ENCODE measurements around the gene TLNRD1. TPM values are rescaled to one million over a fixed set of nuclear protein-coding genes. Genes with fewer than 3 reads are reported as not detected.

Gene TLNRD1
- total RNA-seq, 1 experiment from 2014 or later = 31.8 TPM

DNA sequence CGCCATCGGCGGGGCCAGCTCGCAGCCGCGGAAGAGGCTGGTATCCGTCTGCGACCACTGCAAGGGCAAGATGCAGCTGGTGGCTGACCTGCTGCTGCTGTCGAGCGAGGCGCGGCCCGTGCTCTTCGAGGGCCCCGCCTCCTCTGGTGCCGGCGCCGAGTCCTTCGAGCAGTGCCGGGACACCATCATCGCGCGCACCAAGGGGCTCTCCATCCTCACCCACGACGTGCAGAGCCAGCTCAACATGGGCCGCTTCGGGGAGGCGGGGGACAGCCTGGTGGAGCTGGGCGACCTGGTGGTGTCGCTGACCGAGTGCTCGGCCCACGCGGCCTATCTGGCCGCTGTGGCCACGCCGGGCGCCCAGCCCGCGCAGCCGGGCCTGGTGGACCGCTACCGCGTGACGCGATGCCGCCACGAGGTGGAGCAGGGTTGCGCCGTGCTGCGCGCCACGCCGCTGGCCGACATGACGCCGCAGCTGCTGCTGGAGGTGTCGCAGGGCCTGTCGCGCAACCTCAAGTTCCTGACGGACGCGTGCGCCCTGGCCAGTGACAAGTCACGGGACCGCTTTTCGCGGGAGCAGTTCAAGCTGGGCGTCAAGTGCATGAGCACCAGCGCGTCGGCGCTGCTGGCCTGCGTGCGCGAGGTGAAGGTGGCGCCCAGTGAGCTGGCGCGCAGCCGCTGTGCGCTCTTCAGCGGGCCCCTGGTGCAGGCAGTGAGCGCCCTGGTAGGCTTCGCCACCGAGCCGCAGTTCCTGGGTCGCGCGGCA is 1.8 kb downstream of the TLNRD1 start:
- no TSS peak for BruUV-seq (replicated peaks)
- Mint-ChIP-seq H3K4me3 (ENCODE audit: low read depth, unreplicated experiment) (peak overlapping the region; percentile 93), H3K27ac (ENCODE audit: unreplicated experiment) (no peak overlapping the region), H3K27me3 (ENCODE audit: unreplicated experiment) (no peaks in the 10 kb centered on the region), H3K36me3 (ENCODE audit: insufficient read depth, unreplicated experiment) (peaks cover 61% of the 10 kb centered on the region), H3K4me1 (ENCODE audit: low read depth, unreplicated experiment) (peaks cover 26% of the 10 kb centered on the region), H3K9me3 (ENCODE audit: low read depth, unreplicated experiment) (no peaks in the 10 kb centered on the region)
- peak; percentile 31 for DNase-seq
- CTCF ChIA-PET = interaction anchor here (0.7 to 1.5 kb wide), 2 partner anchors 13 to 264 kb away, joined by 3 to 6 read pairs; no protein-coding TSS in a partner anchor
- intact Hi-C loops (cut with micrococcal nuclease; ENCODE audit: unreplicated experiment) = loop anchor here (5.0 kb wide), 1 partner anchor 265 kb away; no protein-coding TSS in a partner anchor
- TF ChIP-seq, protein P1, sequence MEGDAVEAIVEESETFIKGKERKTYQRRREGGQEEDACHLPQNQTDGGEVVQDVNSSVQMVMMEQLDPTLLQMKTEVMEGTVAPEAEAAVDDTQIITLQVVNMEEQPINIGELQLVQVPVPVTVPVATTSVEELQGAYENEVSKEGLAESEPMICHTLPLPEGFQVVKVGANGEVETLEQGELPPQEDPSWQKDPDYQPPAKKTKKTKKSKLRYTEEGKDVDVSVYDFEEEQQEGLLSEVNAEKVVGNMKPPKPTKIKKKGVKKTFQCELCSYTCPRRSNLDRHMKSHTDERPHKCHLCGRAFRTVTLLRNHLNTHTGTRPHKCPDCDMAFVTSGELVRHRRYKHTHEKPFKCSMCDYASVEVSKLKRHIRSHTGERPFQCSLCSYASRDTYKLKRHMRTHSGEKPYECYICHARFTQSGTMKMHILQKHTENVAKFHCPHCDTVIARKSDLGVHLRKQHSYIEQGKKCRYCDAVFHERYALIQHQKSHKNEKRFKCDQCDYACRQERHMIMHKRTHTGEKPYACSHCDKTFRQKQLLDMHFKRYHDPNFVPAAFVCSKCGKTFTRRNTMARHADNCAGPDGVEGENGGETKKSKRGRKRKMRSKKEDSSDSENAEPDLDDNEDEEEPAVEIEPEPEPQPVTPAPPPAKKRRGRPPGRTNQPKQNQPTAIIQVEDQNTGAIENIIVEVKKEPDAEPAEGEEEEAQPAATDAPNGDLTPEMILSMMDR (IDR thresholded peaks at IDR 0.05; ENCODE audit: unreplicated experiment) = no peak

DNA sequence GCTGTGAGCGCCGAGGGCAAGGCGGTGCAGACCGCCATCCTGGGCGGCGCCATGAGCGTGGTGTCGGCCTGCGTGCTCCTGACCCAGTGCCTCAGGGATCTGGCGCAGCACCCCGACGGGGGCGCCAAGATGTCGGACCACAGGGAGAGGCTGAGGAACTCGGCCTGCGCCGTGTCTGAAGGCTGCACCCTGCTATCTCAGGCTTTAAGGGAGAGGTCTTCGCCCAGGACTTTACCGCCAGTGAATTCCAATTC is 2.3 kb downstream of the TLNRD1 start:
- peaks cover 61% of the 10 kb centered on the region for H3K36me3 Mint-ChIP-seq (ENCODE audit: insufficient read depth, unreplicated experiment)
- H3K4me1 Mint-ChIP-seq (ENCODE audit: low read depth, unreplicated experiment) = peaks cover 26% of the 10 kb centered on the region
- CTCF ChIA-PET = no interaction called here
- no TSS peak for BruUV-seq (replicated peaks)
- peak overlapping the region; percentile 93 for H3K4me3 Mint-ChIP-seq (ENCODE audit: low read depth, unreplicated experiment)
- no peak overlapping the region for H3K27ac Mint-ChIP-seq (ENCODE audit: unreplicated experiment)
- H3K27me3 Mint-ChIP-seq (ENCODE audit: unreplicated experiment) = no peaks in the 10 kb centered on the region
- no peak for DNase-seq
- TF ChIP-seq, protein P1 (IDR thresholded peaks at IDR 0.05; ENCODE audit: unreplicated experiment) = no peak
- intact Hi-C loops (cut with micrococcal nuclease; ENCODE audit: unreplicated experiment) = loop anchor here (5.0 kb wide), 1 partner anchor 264 kb away; no protein-coding TSS in a partner anchor
- no peaks in the 10 kb centered on the region for H3K9me3 Mint-ChIP-seq (ENCODE audit: low read depth, unreplicated experiment)

GRCh38 chr15:81006124-81006523 is 5.4 kb downstream of the TLNRD1 start:
- Mint-ChIP-seq H3K4me1 (ENCODE audit: low read depth, unreplicated experiment) (peaks cover 18% of the 10 kb centered on the region), H3K4me3 (ENCODE audit: low read depth, unreplicated experiment) (no peak overlapping the region), H3K36me3 (ENCODE audit: insufficient read depth, unreplicated experiment) (peaks cover 40% of the 10 kb centered on the region), H3K27me3 (ENCODE audit: unreplicated experiment) (no peaks in the 10 kb centered on the region), H3K9me3 (ENCODE audit: low read depth, unreplicated experiment) (no peaks in the 10 kb centered on the region), H3K27ac (ENCODE audit: unreplicated experiment) (no peak overlapping the region)
- no peak for DNase-seq
- BruUV-seq (replicated peaks) = no TSS peak
- TF ChIP-seq, protein P1 (IDR thresholded peaks at IDR 0.05; ENCODE audit: unreplicated experiment) = no peak
- intact Hi-C loops (cut with micrococcal nuclease; ENCODE audit: unreplicated experiment) = no loop called here
- CTCF ChIA-PET = no interaction called here

- no peak overlapping the region for H3K27ac Mint-ChIP-seq (ENCODE audit: unreplicated experiment)
- BruUV-seq (replicated peaks) = no TSS peak
- H3K9me3 Mint-ChIP-seq (ENCODE audit: low read depth, unreplicated experiment) = no peaks in the 10 kb centered on the region
- H3K4me1 Mint-ChIP-seq (ENCODE audit: low read depth, unreplicated experiment) = peaks cover 18% of the 10 kb centered on the region
- no peaks in the 10 kb centered on the region for H3K27me3 Mint-ChIP-seq (ENCODE audit: unreplicated experiment)
- CTCF ChIA-PET = no interaction called here
- peaks cover 26% of the 10 kb centered on the region for H3K36me3 Mint-ChIP-seq (ENCODE audit: insufficient read depth, unreplicated experiment)
- TF ChIP-seq, protein P1 (IDR thresholded peaks at IDR 0.05; ENCODE audit: unreplicated experiment) = no peak
- no peak overlapping the region for H3K4me3 Mint-ChIP-seq (ENCODE audit: low read depth, unreplicated experiment)
- intact Hi-C loops (cut with micrococcal nuclease; ENCODE audit: unreplicated experiment) = no loop called here
- DNase-seq = no peak
Observed at GRCh38 chr15:81007428-81008064, 6.8 kb downstream of the TLNRD1 start.

All from Calu3 (cell line).